ENCODE data around the gene CRHBP. TPM values are rescaled to one million over a fixed set of nuclear protein-coding genes. Genes with fewer than 3 reads are reported as not detected.
A peak's percentile ranks its signal among the peaks of the same experiment; 100 is the strongest.

The CRHBP gene
- total RNA-seq, 1 donor from 2014 or later, result 7.3 TPM

- FAIRE-seq, result no peak
- DNase-seq (ENCODE audit: low spot score in 2 of 2), result no peak
These were observed 58.7 kb downstream of the CRHBP start for GRCh38 chr5:77011498-77011897.

DNA sequence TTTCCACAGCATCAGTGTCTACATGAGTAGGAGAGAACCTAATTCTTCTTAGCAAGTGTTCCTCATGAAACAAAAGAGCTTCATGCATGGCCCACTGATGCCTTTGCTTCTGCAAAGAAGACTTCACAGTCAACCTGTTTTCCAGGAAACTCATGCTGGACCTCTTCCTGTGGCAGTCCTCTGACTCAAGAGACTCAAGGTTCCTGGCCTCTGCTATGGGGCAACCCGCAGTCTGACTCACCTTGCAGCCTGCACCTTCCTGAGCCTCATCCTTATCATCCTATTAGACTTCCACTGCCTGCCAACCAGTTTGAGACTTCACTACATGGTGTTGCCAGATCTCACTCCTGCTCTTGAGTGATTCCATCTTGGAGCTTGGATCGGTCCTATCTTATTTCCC, 59.8 kb downstream of the CRHBP start:
- FAIRE-seq (no peak), DNase-seq (ENCODE audit: low spot score in 2 of 2) (no peak)

DNA sequence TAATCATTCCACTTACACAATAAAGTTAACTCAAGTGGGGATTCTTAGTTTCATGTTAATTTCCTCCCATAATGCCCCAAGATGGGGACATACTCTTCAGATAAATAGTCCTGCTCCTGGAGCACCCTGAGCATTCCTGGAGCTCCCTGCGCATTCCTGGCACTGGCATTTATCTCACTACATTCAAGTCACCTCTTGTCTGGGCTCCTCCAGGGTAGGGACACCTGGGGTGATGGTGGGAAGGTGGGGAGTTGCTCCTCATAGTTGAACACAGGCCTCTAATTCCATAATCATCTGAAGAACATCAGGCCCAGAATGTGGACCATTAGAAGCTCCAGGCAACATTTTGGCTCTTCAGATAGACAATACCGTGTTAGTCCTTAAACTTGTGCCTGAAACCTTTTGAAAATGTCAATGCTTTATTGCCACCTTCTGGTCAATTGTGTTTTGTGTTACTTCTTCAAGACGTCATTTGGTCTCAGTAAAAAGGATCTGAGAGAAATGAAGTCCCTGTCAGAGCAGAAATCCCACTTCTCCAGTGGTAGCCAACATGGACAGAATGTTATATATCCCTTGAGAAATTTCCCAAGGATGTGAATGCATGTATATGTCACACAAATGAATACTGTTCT, 63.2 kb downstream of the CRHBP start:
- peak; percentile 66 for FAIRE-seq
- DNase-seq (ENCODE audit: low spot score in 2 of 2), result peak in 1 of 2 donors; percentile 18

DNA sequence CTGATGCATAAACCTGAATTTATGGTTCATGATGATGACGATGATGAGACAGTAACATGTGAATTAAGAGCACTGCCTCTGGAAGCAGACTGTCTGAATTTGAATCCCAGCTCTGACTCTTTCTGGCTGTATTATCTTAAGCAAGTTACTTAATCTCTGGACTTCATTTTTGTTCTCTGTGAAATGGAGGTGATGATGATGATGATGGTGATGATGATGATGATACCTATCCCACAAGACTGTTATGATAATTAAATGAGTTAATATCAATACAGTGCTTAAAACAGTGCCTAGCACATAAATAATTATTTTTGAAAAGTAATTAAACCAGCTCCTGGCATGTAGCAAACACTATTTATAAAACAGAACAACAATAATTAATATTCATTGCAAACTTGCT, 64.1 kb downstream of the CRHBP start:
- FAIRE-seq (no peak), DNase-seq (ENCODE audit: low spot score in 2 of 2) (no peak)

GRCh38 chr5:77017668-77018067, 64.8 kb downstream of the CRHBP start:
- no peak for DNase-seq (ENCODE audit: low spot score in 2 of 2)
- no peak for FAIRE-seq

Small RNA genes within 50 kb of the gene (small RNA-seq; reads per million reads assigned to genes)
- gene RNU6ATAC36P, result not detected

Other genes starting within 250 kb of the CRHBP start
- gene F2R, start 236.9 kb upstream of the CRHBP start, total RNA-seq, result 22.8 TPM
- gene F2RL1, start 134.0 kb upstream of the CRHBP start, total RNA-seq, result 1.2 TPM
- not detected for gene S100Z, start 103.0 kb upstream of the CRHBP start, total RNA-seq
- gene AGGF1, start 77.4 kb downstream of the CRHBP start, total RNA-seq, result 32.6 TPM
- 1.6 TPM for gene ZBED3, start 134.2 kb downstream of the CRHBP start, total RNA-seq

Data from frontal cortex (tissue), 4 donors.